GM18873 (cell line): ENCODE data around the gene PCED1B.

Source experiments
- ATAC-seq: cut with Tn5 transposase; IDR thresholded peaks from one replicate; pipeline ENCODE4 v1.9.1; 2021; ENCODE audit warnings: mild to moderate bottlenecking, moderate library complexity, moderate number of reproducible peaks; ENCODE audit not compliant: unreplicated experiment, low FRiP score

PCED1B gene

DNA sequence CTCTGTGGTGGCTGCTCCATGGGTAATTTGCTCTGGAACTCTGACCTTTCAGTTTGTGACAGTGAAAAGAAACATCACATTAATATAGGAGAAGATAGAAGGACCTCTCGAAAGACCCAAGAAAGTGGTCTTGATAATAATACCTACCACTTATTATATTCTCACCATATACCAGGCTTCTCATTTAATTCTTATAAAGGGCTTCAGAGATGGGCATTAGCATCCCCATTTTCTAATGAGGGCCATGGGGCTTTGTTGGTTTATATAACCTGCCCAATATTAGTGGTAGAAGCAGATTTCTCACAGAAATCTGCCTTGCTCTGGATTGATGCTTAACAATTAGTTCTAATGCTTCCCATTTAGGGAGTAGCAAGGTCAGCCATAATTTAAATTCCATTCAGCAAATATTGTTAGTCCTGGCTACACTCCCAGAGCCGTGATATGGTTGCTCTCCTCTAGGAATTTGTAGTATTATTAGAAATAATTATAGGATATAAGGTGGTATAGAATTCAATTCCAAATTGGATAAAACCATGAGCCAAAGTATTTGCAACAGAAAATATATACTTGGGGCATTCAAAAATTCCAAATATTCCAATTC, 7.8 kb downstream of the PCED1B start:
- no peak for ATAC-seq

DNA sequence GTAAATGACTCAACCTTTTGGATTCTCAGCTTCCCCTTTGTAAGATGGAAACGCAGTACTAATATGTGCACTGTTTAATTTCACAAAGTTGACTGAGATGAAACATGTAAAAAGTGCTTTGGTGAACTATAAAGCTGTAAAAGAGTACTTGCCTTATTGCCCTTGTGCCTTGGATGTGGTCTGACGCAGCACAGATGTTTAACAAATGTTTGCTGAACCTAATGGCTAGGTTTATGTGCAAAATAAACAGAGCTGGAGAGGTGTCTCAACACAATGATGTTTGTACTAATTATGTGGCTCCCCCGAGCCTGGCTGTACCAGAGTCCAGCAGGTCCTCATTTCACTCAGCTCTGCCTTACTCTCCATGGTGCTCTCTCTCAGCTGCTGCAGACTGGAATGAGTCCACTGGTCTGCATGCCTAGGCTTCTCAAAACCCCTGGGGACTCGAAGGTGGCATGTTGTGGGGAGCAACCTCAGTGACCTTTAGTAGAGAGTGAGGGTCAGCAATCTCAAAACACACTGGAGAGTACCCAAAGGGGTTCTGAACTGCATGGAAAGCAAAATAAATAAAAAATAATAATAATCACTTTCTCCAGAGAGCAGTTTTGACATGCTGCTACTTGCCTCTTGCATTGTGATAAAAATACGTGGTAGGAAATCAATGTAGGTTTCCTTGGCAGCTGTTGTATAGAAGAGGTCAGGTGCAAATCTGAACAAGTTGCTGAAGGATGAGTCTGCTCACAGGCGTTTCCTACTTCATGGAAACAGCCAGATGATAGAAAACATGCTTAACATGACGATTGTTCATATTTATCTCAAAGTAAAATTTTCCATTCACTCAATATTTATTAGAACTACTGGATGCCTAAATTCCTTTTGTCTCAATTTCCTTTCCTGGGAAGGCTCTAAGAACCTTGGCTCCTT, 8.9 kb downstream of the PCED1B start:
- no peak for ATAC-seq

GRCh38 chr12:47091009-47091408, 11.6 kb downstream of the PCED1B start:
- no peak for ATAC-seq

GRCh38 chr12:47094804-47095203, 15.4 kb downstream of the PCED1B start:
- no peak for ATAC-seq

- ATAC-seq, result no peak
Observed at GRCh38 chr12:47095446-47096236, 16.2 kb downstream of the PCED1B start.

DNA sequence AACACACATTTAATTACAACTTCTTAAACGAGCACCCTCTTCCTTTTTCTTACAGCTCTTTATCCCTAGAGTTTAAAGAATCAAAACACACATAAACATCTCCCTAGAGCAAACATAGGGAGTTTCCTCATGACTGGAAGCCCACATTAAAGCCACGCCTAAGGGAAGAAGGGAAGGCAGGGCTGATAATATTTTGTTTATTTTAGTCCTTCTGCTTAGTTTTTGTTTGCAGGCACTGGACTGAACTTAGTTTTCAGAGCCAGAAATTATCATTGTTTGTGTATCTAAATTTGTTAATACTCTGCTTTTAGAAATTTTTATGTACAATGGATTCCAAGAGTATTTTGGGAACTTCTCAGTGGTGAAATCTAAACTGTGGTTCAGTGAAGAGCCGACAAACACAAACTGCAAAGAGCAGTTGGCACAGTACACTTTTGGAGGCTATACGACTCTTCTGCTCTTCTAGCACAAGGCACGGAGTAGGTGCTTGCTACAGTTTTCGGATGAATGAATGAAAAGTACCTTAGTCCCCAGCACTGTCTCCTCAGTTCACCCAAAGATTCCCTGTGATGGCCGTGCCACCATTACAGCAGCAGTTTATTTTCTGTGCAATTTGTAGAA, 18.0 kb downstream of the PCED1B start:
- no peak for ATAC-seq

DNA sequence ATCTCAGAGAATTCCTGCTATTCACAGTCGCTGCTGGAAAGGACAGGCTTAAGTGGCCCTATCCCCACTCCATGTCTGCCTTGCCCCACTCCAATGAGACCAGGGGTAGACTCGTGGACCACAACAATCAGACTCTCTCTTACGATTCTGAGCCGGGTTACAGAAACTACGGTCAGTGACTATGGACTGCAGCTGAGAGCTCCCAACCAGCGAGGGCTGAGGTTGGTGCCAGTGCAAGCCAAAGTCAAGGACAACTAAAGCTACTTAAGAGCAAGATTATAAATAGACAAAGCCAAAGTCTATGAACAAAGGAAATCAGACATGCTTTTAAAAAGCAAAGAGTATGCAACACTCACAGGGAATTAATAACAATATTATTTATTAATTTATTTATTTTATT, 18.7 kb downstream of the PCED1B start:
- no peak for ATAC-seq

DNA sequence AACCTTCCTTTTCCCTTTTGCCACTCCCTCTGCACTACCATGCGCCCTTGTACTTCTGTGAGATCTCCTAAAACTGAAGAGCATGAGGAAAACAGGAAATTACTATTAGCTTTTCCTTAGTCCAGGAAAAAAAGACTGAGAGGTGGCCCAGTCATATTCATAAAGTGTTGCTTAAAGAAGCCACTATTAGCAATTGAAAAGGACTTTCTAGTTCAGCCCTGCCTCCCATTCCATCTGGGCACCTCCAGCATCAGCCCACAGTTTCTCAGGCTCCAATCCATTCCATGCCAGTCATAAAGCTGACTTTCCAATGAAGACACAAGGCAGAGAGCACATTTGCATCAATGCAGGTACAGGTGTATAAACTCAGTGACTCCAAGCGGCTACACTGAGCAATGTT, 20.2 kb downstream of the PCED1B start:
- no peak for ATAC-seq

GRCh38 chr12:47100160-47100559, 20.7 kb downstream of the PCED1B start:
- ATAC-seq, result no peak

GRCh38 chr12:47102406-47102805, 23.0 kb downstream of the PCED1B start:
- no peak for ATAC-seq

DNA sequence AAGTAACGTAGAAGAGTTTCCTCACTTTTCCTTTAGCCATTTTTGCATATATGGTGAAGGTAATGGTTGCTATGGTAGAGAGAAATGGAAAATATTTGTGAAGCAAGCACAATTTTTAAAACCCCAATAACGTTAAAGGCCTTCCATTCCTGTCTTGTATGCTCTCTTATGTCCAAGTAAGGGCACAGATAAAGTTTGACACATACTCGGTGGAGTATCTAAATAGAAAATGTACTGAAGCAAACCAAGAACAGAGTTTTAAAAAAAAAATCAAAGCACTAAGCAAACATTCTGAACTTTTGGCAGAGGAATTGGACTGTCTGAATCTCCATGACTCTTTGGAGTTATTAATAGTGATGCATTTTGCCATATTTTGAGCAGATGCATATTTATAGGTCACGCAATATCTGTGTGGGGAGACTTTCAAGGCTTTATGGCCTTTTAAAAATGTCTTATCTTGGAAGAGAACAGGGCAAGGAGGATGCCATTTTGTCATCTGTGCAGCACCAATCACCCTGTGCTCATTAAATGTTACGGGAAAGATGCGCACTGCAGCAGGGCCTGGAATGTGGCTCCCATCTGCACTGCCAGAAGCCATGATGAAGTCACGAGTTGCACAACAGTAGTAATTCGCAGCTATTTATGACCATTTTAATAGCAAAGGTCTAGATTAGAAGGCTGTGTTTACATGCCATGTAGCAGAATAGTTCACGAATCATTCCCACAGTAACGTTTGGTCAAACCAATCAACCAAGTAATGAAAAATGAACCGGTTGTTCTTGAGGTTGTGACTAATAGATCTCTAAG, 23.6 kb downstream of the PCED1B start:
- no peak for ATAC-seq

DNA sequence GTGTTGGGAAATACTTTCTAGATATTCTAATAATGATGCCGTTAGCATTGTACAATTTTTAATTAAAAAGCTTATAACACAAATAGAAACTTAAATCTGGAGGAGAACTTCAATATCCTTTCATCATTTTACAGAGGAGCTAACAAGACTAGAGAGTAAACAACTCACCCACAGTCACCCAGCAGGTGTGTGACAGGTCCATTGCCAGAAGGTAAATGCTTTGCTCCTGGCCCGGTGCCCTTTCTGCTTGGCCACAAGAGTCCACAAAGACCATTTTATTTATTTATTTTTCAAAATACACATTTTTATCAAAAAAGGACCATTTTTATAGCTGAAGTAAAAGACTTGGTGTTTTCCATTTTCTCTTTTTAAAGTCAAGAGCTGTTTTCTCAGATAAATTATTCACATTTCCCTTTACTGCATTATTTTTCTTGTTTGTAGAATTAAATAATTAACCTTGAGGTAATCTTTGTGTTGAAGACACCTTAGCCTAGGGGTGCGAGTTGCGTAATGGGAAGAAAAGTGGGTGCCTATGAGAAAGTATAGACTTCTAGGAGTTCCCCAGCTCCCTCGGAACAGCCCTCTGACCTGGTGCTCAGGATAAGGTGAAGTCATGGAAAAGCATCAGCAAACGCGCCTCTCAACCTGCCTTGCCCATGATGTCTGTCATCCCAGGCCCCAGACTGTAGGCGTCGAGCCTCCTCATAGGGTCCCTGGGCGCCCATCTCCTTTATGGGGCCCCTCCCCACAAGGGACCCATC, 26.7 kb downstream of the PCED1B start:
- ATAC-seq, result no peak

DNA sequence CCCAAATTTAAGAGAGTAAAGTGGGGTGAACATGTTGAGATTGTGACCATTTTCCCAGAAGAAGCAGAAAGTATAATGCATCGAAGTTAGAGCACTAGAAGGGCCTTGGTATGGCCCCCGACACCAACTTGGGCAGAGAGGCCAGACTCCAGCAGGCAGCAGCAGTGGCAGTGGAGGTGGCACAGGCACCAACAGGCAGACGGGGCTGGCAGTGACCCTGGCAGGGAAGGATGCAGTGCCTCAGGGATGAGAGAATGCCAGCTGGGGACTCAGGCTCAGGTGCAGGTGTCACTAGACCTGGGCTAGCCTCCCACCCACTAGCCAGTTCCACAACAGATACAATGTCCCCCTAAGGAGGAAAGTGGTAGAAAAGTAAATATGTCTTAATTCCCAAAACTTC, 28.0 kb downstream of the PCED1B start:
- no peak for ATAC-seq

- ATAC-seq, result no peak
Observed at GRCh38 chr12:47107926-47108325, 28.5 kb downstream of the PCED1B start.

DNA sequence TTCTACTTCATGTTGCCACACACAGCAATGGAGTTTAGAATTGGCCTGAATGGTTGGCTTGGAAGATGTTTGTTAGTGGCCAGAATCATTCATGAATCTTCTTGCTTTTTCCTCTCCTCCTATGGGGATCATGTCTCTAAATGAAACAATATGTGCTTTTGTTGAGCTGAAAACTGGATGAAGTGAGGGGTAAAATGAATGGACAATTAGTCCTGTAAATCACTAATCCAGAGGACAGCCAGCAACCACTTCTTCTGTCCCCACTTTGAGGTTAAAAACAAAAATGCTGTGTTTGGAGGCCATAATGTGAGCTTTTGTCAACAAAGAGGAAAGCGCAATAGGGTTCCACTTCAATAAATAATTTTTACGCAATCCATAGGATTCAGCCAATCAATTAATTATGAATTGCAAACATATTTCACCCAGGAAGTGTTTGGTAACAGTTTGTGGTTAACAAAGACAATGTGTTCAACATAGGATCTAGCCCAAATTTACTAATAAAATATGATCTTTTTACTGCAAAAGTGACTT, 30.7 kb downstream of the PCED1B start:
- no peak for ATAC-seq

- no peak for ATAC-seq
Observed at GRCh38 chr12:47110718-47111391, 31.4 kb downstream of the PCED1B start.

DNA sequence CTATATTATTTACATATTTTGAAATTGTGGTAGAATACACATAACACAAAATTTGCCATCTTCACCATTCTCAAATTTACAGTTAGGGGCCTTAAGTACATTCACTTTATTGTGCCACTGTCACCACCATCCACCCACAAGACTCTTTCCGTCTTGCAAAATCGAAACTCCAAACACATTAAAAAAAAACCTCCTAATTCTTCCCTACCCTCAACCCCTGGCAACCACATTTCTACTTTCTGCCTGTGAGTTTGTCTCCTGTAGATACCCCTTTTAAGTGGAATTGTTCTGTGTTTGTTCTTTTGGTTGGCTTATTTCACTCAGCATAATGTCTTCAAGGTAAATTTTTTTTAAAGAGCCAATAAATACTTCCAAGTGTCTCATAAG, 32.0 kb downstream of the PCED1B start:
- no peak for ATAC-seq

GRCh38 chr12:47111854-47112253, 32.4 kb downstream of the PCED1B start:
- ATAC-seq, result no peak
